Uterus (tissue), 4 donors: Measurements from ENCODE around the gene KCNK3. TPM values are rescaled to one million over a fixed set of nuclear protein-coding genes. Genes with fewer than 3 reads are reported as not detected.
"Not testable (repeated sequence)": the region's sequence is repeated elsewhere in the genome, so short reads cannot be mapped to it uniquely, and the experiment has no call there.

Experiments used
- DNase-seq, 2 donors: peaks; one replicate each; pipeline ENCODE4 v3.0.0-alpha.2; 2019 to 2020
- H3K27ac ChIP-seq, 2 donors: fragments of 200-600 bp; sonication (generic); 1 replicate in 1 of 2; 2 replicates in 1 of 2; pipeline ENCODE4 v1.5.1; 2016 to 2018
- H3K27me3 ChIP-seq, 2 donors: fragments of 200-600 bp; sonication (generic); one replicate each; pipeline ENCODE4 v1.5.1; 2018 to 2019; ENCODE audit warnings: control low read depth in 1 of 2
- H3K36me3 ChIP-seq, 2 donors: fragments of 200-600 bp; sonication (generic); one replicate each; pipeline ENCODE4 v1.5.1; 2019; ENCODE audit warnings: control low read depth in 1 of 2
- H3K4me1 ChIP-seq, 2 donors: fragments of 200-600 bp; sonication (generic); one replicate each; pipeline ENCODE4 v1.5.1; 2018 to 2019; ENCODE audit warnings: control low read depth in 1 of 2
- H3K4me3 ChIP-seq, 2 donors: fragments of 200-600 bp; sonication (generic); 1 replicate in 1 of 2; 2 replicates in 1 of 2; pipeline ENCODE4 v1.5.1; 2018 to 2019; ENCODE audit warnings: mild to moderate bottlenecking in 1 of 2
- H3K9me3 ChIP-seq, 2 donors: fragments of 200-600 bp; sonication (generic); one replicate each; pipeline ENCODE4 v1.5.1; 2019; ENCODE audit warnings: control low read depth in 1 of 2
- CTCF ChIP-seq, 4 experiments: fragments of 200-600 bp in 2 of 4; fragments of 450-650 bp in 2 of 4; sonication (generic) in 2 of 4; IDR thresholded peaks; one replicate each; pipeline ENCODE4 v1.5.1; 2016 to 2019; ENCODE audit warnings: antibody characterized with exemption in 4 of 4, mild to moderate bottlenecking in 2 of 4, moderate library complexity in 1 of 4
- POLR2A ChIP-seq, 2 donors: fragments of 450-650 bp; IDR thresholded peaks; one replicate each; pipeline ENCODE4 v1.6.1; 2016; ENCODE audit warnings: antibody characterized with exemption in 2 of 2, mild to moderate bottlenecking in 1 of 2, moderate library complexity in 1 of 2
- intact Hi-C: fragments of 100-400 bp; cut with DNase I; formaldehyde crosslinking; loops from one replicate; pipeline ENCODE4 v1.15.1; 2023; ENCODE audit warnings: low total_unique reads
- total RNA-seq, 4 donors: library from RNA; depleted of rRNA in 3 of 4; stranded (reverse); fragments of >200 nt in 3 of 4; gene quantifications; one replicate each; pipeline versions ENCODE4 v1.1.0 to v1.2.4, GENCODE V29; 2014 to 2023
- donor health status: DM: yes; HTN: yes; CAD: no.

The KCNK3 gene
- total RNA-seq, 4 donors from 2014 or later, result 0.29 to 7.8 (median 4.6) TPM

GRCh38 chr2:26657265-26657664 lies 35.3 kb upstream of the KCNK3 start:
- H3K4me1 ChIP-seq, result no peaks in the 10 kb centered on the region
- no peaks in the 10 kb centered on the region for H3K9me3 ChIP-seq
- H3K36me3 ChIP-seq, result no peaks in the 10 kb centered on the region
- H3K4me3 ChIP-seq, result no peak overlapping the region
- DNase-seq, result no peak
- no peak overlapping the region for H3K27ac ChIP-seq
- intact Hi-C loops, result no loop called here
- TF ChIP-seq CTCF (IDR thresholded peaks at IDR 0.05), result no peak
- no peak for TF ChIP-seq POLR2A (IDR thresholded peaks at IDR 0.05)
- no peaks in the 10 kb centered on the region for H3K27me3 ChIP-seq

- H3K9me3 ChIP-seq, result no peaks in the 10 kb centered on the region
- no peak for DNase-seq
- no peak for TF ChIP-seq POLR2A (IDR thresholded peaks at IDR 0.05)
- no peak for TF ChIP-seq CTCF (IDR thresholded peaks at IDR 0.05)
- H3K36me3 ChIP-seq, result no peaks in the 10 kb centered on the region
- no peak overlapping the region for H3K27ac ChIP-seq
- no peak overlapping the region for H3K4me3 ChIP-seq
- intact Hi-C loops, result no loop called here
- H3K4me1 ChIP-seq, result no peaks in the 10 kb centered on the region
- no peaks in the 10 kb centered on the region for H3K27me3 ChIP-seq
These were observed 33.7 kb upstream of the KCNK3 start for GRCh38 chr2:26658691-26659346.

- H3K9me3 ChIP-seq, result no peaks in the 10 kb centered on the region
- DNase-seq, result no peak
- no peak overlapping the region for H3K27ac ChIP-seq
- no peaks in the 10 kb centered on the region for H3K27me3 ChIP-seq
- no peaks in the 10 kb centered on the region for H3K36me3 ChIP-seq
- intact Hi-C loops, result no loop called here
- no peaks in the 10 kb centered on the region for H3K4me1 ChIP-seq
- TF ChIP-seq CTCF (IDR thresholded peaks at IDR 0.05) (no peak), POLR2A (IDR thresholded peaks at IDR 0.05) (no peak)
- no peak overlapping the region for H3K4me3 ChIP-seq
These were observed 32.1 kb upstream of the KCNK3 start for GRCh38 chr2:26660363-26660962.

GRCh38 chr2:26665296-26665695 lies 27.2 kb upstream of the KCNK3 start:
- H3K4me1 ChIP-seq, H3K9me3 ChIP-seq, DNase-seq, H3K36me3 ChIP-seq, H3K27ac ChIP-seq, H3K4me3 ChIP-seq, intact Hi-C loops, H3K27me3 ChIP-seq: not testable (repeated sequence)

- Histone ChIP-seq H3K27ac (no peak overlapping the region), H3K4me1 (no peaks in the 10 kb centered on the region), H3K9me3 (no peaks in the 10 kb centered on the region), H3K4me3 (no peak overlapping the region), H3K27me3 (no peaks in the 10 kb centered on the region), H3K36me3 (no peaks in the 10 kb centered on the region)
- intact Hi-C loops, result no loop called here
- TF ChIP-seq CTCF (IDR thresholded peaks at IDR 0.05) (no peak), POLR2A (IDR thresholded peaks at IDR 0.05) (no peak)
- DNase-seq, result no peak
These were observed 25.9 kb upstream of the KCNK3 start for GRCh38 chr2:26666671-26667070.
